GM12873 (cell line): ENCODE data around the gene EIF1AD.

Source experiments
- CTCF ChIP-seq: IDR thresholded peaks from 2 replicates; pipeline ENCODE4 v1.5.1; 2012; ENCODE audit warnings: low read depth, mild to moderate bottlenecking, moderate library complexity, low read length, control low read depth; ENCODE audit not compliant: insufficient read depth; ENCODE audit errors: missing control alignments

EIF1AD gene

GRCh38 chr11:66045177-66045639, 43.3 kb upstream of the EIF1AD start:
- TF ChIP-seq CTCF, result peak; percentile 98

- no peak for TF ChIP-seq CTCF
Observed at GRCh38 chr11:66044757-66045156, 42.8 kb upstream of the EIF1AD start.

- no peak for TF ChIP-seq CTCF
Observed at GRCh38 chr11:66042996-66043906, 41.3 kb upstream of the EIF1AD start.

- TF ChIP-seq CTCF, result no peak
Observed at GRCh38 chr11:66042227-66042995, 40.5 kb upstream of the EIF1AD start.

- TF ChIP-seq CTCF, result no peak
Observed at GRCh38 chr11:66039765-66040164, 37.8 kb upstream of the EIF1AD start.

GRCh38 chr11:66037327-66037726, 35.4 kb upstream of the EIF1AD start:
- TF ChIP-seq CTCF, result no peak

GRCh38 chr11:66036334-66036710, 34.4 kb upstream of the EIF1AD start:
- no peak for TF ChIP-seq CTCF
